A549 (cell line): Measurements from ENCODE around the gene NEK7. TPM values are rescaled to one million over a fixed set of nuclear protein-coding genes. Genes with fewer than 3 reads are reported as not detected.

Source experiments
- ATAC-seq, 2 experiments: fragments of 200-7000 bp in 1 of 2; fragments of >200 bp in 1 of 2; cut with Nextera tagmentation in 1 of 2; cut with Tn5 transposase in 1 of 2; 3 replicates each; pipeline versions ENCODE4 v1.8.0 to v1.9.1; 2018 to 2020; ENCODE audit warnings: mild to moderate bottlenecking in 1 of 2, moderate library complexity in 1 of 2
- CTCF ChIA-PET: fragments of 300-600 bp; sonication (Branson Sonifier 250); formaldehyde crosslinking; extraction: SDS; loops from one replicate; lab custom pipeline; 2021; ENCODE audit warnings: antibody characterized with exemption, inconsistent platforms; lab: Yijun Ruan, JAX
- POLR2A ChIA-PET: fragments of 350-600 bp; formaldehyde crosslinking; extraction: SDS; loops from one replicate; lab custom pipeline; 2021; ENCODE audit warnings: antibody characterized with exemption, inconsistent platforms; lab: Yijun Ruan, JAX
- DNase-seq, 2 experiments: peaks; one replicate each; pipeline versions ENCODE4 v3.0.0 to v3.0.0-alpha.2; 2011 to 2016; ENCODE audit warnings: low read depth in 1 of 2, low spot score in 1 of 2
- FAIRE-seq: peaks from 2 replicates; lab custom pipeline; 2011; peaks lifted over from hg19 to GRCh38; lab: Jason Lieb, UNC
- H3K27ac ChIP-seq, 2 experiments: fragments of >200 bp; sonication (Bioruptor Twin); formaldehyde crosslinking; 3 replicates each; pipeline ENCODE4 v1.5.1; 2016 to 2017
- H3K4me1 ChIP-seq: fragments of >200 bp; sonication (Bioruptor Twin); formaldehyde crosslinking; 3 replicates; pipeline ENCODE4 v1.6.1; 2016
- H3K4me2 ChIP-seq: fragments of >200 bp; sonication (Bioruptor Twin); formaldehyde crosslinking; 3 replicates; pipeline ENCODE4 v1.6.1; 2016
- H3K4me3 ChIP-seq: fragments of >200 bp; sonication (Bioruptor Twin); formaldehyde crosslinking; 3 replicates; pipeline ENCODE4 v1.5.1; 2016
- H3K9me3 ChIP-seq: fragments of >200 bp; sonication (Bioruptor Twin); formaldehyde crosslinking; 3 replicates; pipeline ENCODE4 v1.6.1; 2016
- ATOH8 ChIP-seq: fragments of 250-450 bp; sonication (Bioruptor Pico); IDR thresholded peaks from 2 replicates; pipeline ENCODE4 v1.5.0; 2020; ENCODE audit warnings: low read depth, mild to moderate bottlenecking, moderate library complexity
- CBX8 ChIP-seq: fragments of 200-600 bp; sonication (generic); IDR thresholded peaks from 2 replicates; pipeline ENCODE4 v1.6.1; 2016
- CEBPB ChIP-seq, 2 experiments: fragments of >200 bp in 1 of 2; sonication (Bioruptor Twin) in 1 of 2; formaldehyde crosslinking in 1 of 2; IDR thresholded peaks; 2 replicates each; pipeline ENCODE4 v1.6.1; 2012 to 2016
- HOXB13 ChIP-seq: fragments of 250-450 bp; sonication (Bioruptor Pico); IDR thresholded peaks from 2 replicates; pipeline ENCODE4 v1.5.0; 2020; ENCODE audit warnings: low read depth, mild to moderate bottlenecking, moderate library complexity
- JUN ChIP-seq, 2 experiments: fragments of >200 bp; sonication (Bioruptor Twin); formaldehyde crosslinking; IDR thresholded peaks; 2 replicates in 1 of 2; 3 replicates in 1 of 2; pipeline ENCODE4 v1.6.1; 2016 to 2017
- JUNB ChIP-seq: fragments of >200 bp; sonication (Bioruptor Twin); formaldehyde crosslinking; IDR thresholded peaks from 2 replicates; pipeline ENCODE4 v1.6.1; 2016
- MAX ChIP-seq: IDR thresholded peaks from 2 replicates; pipeline ENCODE4 v1.6.1; 2012
- MYC ChIP-seq: IDR thresholded peaks from 2 replicates; pipeline ENCODE4 v1.6.1; 2012; ENCODE audit warnings: mild to moderate bottlenecking, inconsistent platforms, low read length, improper control_type of control experiment, borderline replicate concordance
- PBX3 ChIP-seq: IDR thresholded peaks from 2 replicates; pipeline ENCODE4 v1.6.1; 2012
- POLR2A ChIP-seq: IDR thresholded peaks from 2 replicates; pipeline ENCODE4 v1.6.1; 2012; ENCODE audit warnings: mild to moderate bottlenecking, low read length
- RNF2 ChIP-seq: fragments of 200-600 bp; sonication (generic); IDR thresholded peaks from 2 replicates; pipeline ENCODE4 v1.6.1; 2016; ENCODE audit warnings: low read depth, mild to moderate bottlenecking, antibody characterized with exemption, moderate library complexity, borderline replicate concordance
- TFCP2L1 ChIP-seq: fragments of 250-450 bp; sonication (Bioruptor Pico); IDR thresholded peaks from 2 replicates; pipeline ENCODE4 v1.5.0; 2021; ENCODE audit warnings: mild to moderate bottlenecking
- TP53 ChIP-seq: fragments of 250-450 bp; sonication (Bioruptor Pico); IDR thresholded peaks from 2 replicates; pipeline ENCODE4 v1.5.0; 2021; ENCODE audit warnings: mild to moderate bottlenecking, moderate library complexity
- ZFP36 ChIP-seq: fragments of 450-650 bp; IDR thresholded peaks from 2 replicates; pipeline ENCODE4 v1.6.1; 2014; ENCODE audit warnings: borderline replicate concordance; ENCODE audit not compliant: partially characterized antibody
- WGBS: methylation state at CpG from one replicate; pipeline ENCODE4 v1.1.6; 2017; ENCODE audit errors: missing lambda C conversion rate; 5-methylcytosine and 5-hydroxymethylcytosine counted together
- polyA plus RNA-seq, 4 experiments: library from polyadenylated mRNA; depleted of rRNA in 3 of 4; stranded (reverse); fragments of >200 nt; fragmentation: RNase III in 1 of 4; extraction: RNeasy Plus Mini Kit Qiagen cat#74134 plus additional on column Dnase treatment in 1 of 4; gene quantifications; 2 replicates in 3 of 4; 3 replicates in 1 of 4; pipeline ENCODE4 v1.2.3, GENCODE V29; 2011 to 2017
- TF ChIP-seq, protein P1 (sequence below): fragments of 200-600 bp; sonication (generic); IDR thresholded peaks from 2 replicates; pipeline ENCODE4 v1.6.1; 2016; ENCODE audit warnings: antibody characterized with exemption, mild to moderate bottlenecking, moderate library complexity
- TF ChIP-seq, protein P2 (sequence below): fragments of 250-450 bp; sonication (Bioruptor Pico); IDR thresholded peaks from 2 replicates; pipeline ENCODE4 v1.5.0; 2021; ENCODE audit warnings: mild to moderate bottlenecking, moderate library complexity, borderline replicate concordance

Gene NEK7
- polyA plus RNA-seq, 2 of the 4 experiments (the other 2 are of a cell fraction): 15.9 to 62.9 TPM

DNA sequence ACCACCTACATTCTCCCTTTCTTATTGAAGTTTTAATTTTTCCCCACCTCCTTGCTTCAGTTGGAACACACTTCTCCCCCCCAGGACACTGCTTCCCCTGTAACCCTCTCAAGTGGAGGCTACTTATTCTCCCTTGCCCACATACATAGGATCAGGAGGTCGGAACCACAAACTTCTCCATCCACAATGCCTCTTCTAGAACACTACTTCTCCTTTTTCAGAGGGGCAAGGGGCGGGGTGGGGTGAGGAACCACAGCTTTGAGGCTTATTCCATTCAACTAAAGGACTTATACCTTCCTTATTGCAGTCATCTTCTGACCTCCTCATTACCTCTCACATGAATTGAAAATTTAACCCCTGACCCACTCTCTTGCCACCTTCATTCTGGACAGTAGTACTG, 81.3 kb downstream of the NEK7 start:
- peaks cover 3% of the 10 kb centered on the region; the same call in 1 of the 3 replicates for H3K9me3 ChIP-seq
- H3K27ac ChIP-seq: no peak overlapping the region
- no peak for TF ChIP-seq TFCP2L1 (CRISPR knock-in tag)
- POLR2A ChIA-PET: no interaction called here
- H3K4me2 ChIP-seq: no peak overlapping the region
- 98% methylated on average over 2 of the region's 2 CpGs for WGBS
- no peak for DNase-seq
- no peak for ATAC-seq
- CTCF ChIA-PET: no interaction called here
- H3K4me3 ChIP-seq: no peak overlapping the region
- peaks cover 13% of the 10 kb centered on the region; the same call in 2 of the 3 replicates for H3K4me1 ChIP-seq
- FAIRE-seq: no peak

GRCh38 chr1:198241553-198241952, 84.8 kb downstream of the NEK7 start:
- FAIRE-seq (no peak), ATAC-seq (no peak), DNase-seq (no peak)
- TF ChIP-seq, protein P1, sequence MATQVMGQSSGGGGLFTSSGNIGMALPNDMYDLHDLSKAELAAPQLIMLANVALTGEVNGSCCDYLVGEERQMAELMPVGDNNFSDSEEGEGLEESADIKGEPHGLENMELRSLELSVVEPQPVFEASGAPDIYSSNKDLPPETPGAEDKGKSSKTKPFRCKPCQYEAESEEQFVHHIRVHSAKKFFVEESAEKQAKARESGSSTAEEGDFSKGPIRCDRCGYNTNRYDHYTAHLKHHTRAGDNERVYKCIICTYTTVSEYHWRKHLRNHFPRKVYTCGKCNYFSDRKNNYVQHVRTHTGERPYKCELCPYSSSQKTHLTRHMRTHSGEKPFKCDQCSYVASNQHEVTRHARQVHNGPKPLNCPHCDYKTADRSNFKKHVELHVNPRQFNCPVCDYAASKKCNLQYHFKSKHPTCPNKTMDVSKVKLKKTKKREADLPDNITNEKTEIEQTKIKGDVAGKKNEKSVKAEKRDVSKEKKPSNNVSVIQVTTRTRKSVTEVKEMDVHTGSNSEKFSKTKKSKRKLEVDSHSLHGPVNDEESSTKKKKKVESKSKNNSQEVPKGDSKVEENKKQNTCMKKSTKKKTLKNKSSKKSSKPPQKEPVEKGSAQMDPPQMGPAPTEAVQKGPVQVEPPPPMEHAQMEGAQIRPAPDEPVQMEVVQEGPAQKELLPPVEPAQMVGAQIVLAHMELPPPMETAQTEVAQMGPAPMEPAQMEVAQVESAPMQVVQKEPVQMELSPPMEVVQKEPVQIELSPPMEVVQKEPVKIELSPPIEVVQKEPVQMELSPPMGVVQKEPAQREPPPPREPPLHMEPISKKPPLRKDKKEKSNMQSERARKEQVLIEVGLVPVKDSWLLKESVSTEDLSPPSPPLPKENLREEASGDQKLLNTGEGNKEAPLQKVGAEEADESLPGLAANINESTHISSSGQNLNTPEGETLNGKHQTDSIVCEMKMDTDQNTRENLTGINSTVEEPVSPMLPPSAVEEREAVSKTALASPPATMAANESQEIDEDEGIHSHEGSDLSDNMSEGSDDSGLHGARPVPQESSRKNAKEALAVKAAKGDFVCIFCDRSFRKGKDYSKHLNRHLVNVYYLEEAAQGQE: no peak
- no peak for TF ChIP-seq JUN (IDR thresholded peaks at IDR 0.05)
- TF ChIP-seq POLR2A: no peak
- TF ChIP-seq, protein P2, sequence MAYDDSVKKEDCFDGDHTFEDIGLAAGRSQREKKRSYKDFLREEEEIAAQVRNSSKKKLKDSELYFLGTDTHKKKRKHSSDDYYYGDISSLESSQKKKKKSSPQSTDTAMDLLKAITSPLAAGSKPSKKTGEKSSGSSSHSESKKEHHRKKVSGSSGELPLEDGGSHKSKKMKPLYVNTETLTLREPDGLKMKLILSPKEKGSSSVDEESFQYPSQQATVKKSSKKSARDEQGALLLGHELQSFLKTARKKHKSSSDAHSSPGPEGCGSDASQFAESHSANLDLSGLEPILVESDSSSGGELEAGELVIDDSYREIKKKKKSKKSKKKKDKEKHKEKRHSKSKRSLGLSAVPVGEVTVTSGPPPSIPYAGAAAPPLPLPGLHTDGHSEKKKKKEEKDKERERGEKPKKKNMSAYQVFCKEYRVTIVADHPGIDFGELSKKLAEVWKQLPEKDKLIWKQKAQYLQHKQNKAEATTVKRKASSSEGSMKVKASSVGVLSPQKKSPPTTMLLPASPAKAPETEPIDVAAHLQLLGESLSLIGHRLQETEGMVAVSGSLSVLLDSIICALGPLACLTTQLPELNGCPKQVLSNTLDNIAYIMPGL (CRISPR knock-in tag): no peak
- ChIA-PET POLR2A (no interaction called here), CTCF (no interaction called here)
- H3K4me2 ChIP-seq: no peak overlapping the region
- no peak overlapping the region for H3K4me3 ChIP-seq
- 0 out of 3 replicates have a peak, but pooled peaks cover under 1% of the 10 kb centered on the region for H3K9me3 ChIP-seq
- H3K27ac ChIP-seq: no peak overlapping the region
- H3K4me1 ChIP-seq: no peaks in the 10 kb centered on the region
- WGBS: 50% methylated on average over 2 of the region's 2 CpGs

GRCh38 chr1:198244772-198245171, 88.0 kb downstream of the NEK7 start:
- no peaks in the 10 kb centered on the region for H3K4me1 ChIP-seq
- H3K9me3 ChIP-seq: no peaks in the 10 kb centered on the region
- H3K4me2 ChIP-seq: no peak overlapping the region
- H3K4me3 ChIP-seq: no peak overlapping the region
- ATAC-seq (no peak), FAIRE-seq (no peak), DNase-seq (no peak)
- TF ChIP-seq JUNB (no peak), RNF2 (no peak), HOXB13 (CRISPR knock-in tag) (no peak), TP53 (CRISPR knock-in tag) (no peak)
- POLR2A ChIA-PET: no interaction called here
- CTCF ChIA-PET: interaction anchor here (0.6 to 0.7 kb wide), 2 partner anchors 11 to 501 kb away, joined by 3 to 4 read pairs; no protein-coding TSS in a partner anchor
- no peak overlapping the region for H3K27ac ChIP-seq

- ChIA-PET CTCF (interaction anchor here (0.6 to 0.7 kb wide), 2 partner anchors 11 to 500 kb away, joined by 3 to 4 read pairs; no protein-coding TSS in a partner anchor), POLR2A (no interaction called here)
- TF ChIP-seq ZFP36 (no peak), CEBPB (IDR thresholded peaks at IDR 0.05) (no peak), MYC (no peak), PBX3 (no peak), MAX (no peak), ATOH8 (CRISPR knock-in tag) (no peak), JUN (IDR thresholded peaks at IDR 0.05) (no peak), CBX8 (no peak)
- FAIRE-seq: no peak
- Histone ChIP-seq H3K4me1 (no peaks in the 10 kb centered on the region), H3K9me3 (no peaks in the 10 kb centered on the region), H3K27ac (no peak overlapping the region), H3K4me2 (no peak overlapping the region), H3K4me3 (no peak overlapping the region)
- WGBS: 85% methylated on average over 2 of the region's 2 CpGs
- no peak for DNase-seq
- no peak for ATAC-seq
Measured at GRCh38 chr1:198245379-198245778, 88.6 kb downstream of the NEK7 start.
